ENCODE data around the gene WDFY4.

Gene WDFY4

GRCh38 chr10:48779546-48780152 is 95.0 kb downstream of the WDFY4 start:
- TF ChIP-seq, protein P1, sequence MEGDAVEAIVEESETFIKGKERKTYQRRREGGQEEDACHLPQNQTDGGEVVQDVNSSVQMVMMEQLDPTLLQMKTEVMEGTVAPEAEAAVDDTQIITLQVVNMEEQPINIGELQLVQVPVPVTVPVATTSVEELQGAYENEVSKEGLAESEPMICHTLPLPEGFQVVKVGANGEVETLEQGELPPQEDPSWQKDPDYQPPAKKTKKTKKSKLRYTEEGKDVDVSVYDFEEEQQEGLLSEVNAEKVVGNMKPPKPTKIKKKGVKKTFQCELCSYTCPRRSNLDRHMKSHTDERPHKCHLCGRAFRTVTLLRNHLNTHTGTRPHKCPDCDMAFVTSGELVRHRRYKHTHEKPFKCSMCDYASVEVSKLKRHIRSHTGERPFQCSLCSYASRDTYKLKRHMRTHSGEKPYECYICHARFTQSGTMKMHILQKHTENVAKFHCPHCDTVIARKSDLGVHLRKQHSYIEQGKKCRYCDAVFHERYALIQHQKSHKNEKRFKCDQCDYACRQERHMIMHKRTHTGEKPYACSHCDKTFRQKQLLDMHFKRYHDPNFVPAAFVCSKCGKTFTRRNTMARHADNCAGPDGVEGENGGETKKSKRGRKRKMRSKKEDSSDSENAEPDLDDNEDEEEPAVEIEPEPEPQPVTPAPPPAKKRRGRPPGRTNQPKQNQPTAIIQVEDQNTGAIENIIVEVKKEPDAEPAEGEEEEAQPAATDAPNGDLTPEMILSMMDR (conservative IDR thresholded peaks at IDR 0.05; ENCODE audit: low read depth, low read length) = no peak
- no peak overlapping the region for H3K4me3 ChIP-seq (ENCODE audit: low read length)
- no peak for DNase-seq (ENCODE audit: low read depth)

- DNase-seq (ENCODE audit: low read depth) = no peak
- TF ChIP-seq, protein P1 (conservative IDR thresholded peaks at IDR 0.05; ENCODE audit: low read depth, low read length) = no peak
- no peak overlapping the region for H3K4me3 ChIP-seq (ENCODE audit: low read length)
These were observed 95.7 kb downstream of the WDFY4 start for GRCh38 chr10:48780341-48780740.

GRCh38 chr10:48782386-48782785 is 97.7 kb downstream of the WDFY4 start:
- TF ChIP-seq, protein P1 (conservative IDR thresholded peaks at IDR 0.05; ENCODE audit: low read depth, low read length) = no peak
- DNase-seq (ENCODE audit: low read depth) = no peak
- no peak overlapping the region for H3K4me3 ChIP-seq (ENCODE audit: low read length)

DNA sequence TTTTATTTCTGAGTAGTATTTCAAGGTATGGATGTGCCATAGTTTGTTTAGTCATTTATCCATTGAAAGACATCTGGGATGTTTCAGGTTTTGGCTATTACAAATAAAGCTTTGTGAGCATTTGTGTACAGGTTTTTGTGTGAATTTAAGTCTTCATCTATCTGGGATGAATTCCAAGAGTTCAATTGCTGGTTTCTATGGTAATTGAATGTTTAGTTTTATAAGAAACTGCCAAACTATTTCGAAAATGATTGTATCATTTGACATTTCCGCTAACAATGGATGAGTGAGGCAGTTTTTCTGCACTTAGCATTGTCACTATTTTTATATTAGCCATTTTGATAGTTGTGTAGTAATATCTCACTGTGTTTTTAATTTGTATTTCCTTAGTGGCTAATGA is 99.4 kb downstream of the WDFY4 start:
- no peak overlapping the region for H3K4me3 ChIP-seq (ENCODE audit: low read length)
- TF ChIP-seq, protein P1 (conservative IDR thresholded peaks at IDR 0.05; ENCODE audit: low read depth, low read length) = no peak
- DNase-seq (ENCODE audit: low read depth) = no peak

- H3K4me3 ChIP-seq (ENCODE audit: low read length) = no peak overlapping the region
- no peak for DNase-seq (ENCODE audit: low read depth)
- TF ChIP-seq, protein P1 (conservative IDR thresholded peaks at IDR 0.05; ENCODE audit: low read depth, low read length) = no peak
These were observed 101.1 kb downstream of the WDFY4 start for GRCh38 chr10:48785796-48786195.

DNA sequence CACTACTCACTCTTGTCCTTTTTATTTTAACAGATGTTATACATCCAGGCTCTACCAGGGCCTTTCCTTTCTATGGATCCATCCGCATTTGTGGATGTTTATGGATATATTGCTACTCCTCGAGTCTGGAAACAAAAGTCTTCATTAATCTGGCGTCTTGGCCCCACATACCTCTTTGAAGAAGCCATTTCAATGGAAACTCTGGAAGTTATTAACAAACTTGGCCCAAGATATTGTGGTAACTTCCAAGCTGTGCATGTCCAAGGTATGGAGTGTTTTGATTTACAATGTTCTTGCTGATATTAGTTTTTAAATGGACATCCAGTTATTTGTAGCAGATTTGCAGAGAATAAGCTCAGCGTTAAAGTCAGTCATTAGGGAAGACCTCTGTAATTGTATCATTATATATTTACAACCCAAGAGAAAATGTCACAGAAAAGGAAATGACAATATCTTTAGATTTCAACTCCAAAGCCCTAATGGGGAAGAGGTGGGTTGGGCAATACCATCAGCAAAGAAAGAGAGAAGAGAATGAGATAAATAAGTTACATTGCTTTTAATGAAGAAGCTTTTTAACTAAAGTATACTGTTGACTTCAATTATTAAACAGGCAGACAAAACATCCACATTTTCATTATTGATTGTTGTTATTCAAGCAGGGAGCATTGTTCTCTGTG is 102.1 kb downstream of the WDFY4 start:
- TF ChIP-seq, protein P1 (conservative IDR thresholded peaks at IDR 0.05; ENCODE audit: low read depth, low read length) = no peak
- no peak for DNase-seq (ENCODE audit: low read depth)
- H3K4me3 ChIP-seq (ENCODE audit: low read length) = no peak overlapping the region

DNA sequence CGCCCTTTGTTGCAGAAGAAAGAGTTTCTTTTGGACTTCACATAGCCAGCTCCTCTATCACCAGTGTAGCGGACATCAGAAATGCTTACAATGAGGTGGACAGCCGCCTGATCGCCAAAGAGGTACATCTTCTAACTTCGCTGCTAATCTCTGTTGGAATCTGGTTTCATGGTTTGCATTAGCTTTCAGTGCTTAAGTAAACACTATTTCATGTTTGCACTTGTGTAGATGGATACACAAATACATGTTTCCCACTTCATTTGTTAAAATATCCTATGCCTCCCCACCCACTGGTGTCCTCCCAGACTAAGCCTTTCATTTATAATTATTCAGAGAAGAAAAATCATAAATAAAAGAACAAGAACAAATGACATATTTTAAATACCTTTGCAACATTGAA is 103.9 kb downstream of the WDFY4 start:
- TF ChIP-seq, protein P1 (conservative IDR thresholded peaks at IDR 0.05; ENCODE audit: low read depth, low read length) = no peak

More for the DNA sequence above, 103.9 kb downstream of the WDFY4 start:
- no peak for DNase-seq (ENCODE audit: low read depth)
- no peak overlapping the region for H3K4me3 ChIP-seq (ENCODE audit: low read length)

All from retinal pigment epithelial cell (primary cell).